Stimulated activated CD4-positive, alpha-beta T cell treated with anti-CD3 and anti-CD28 coated beads, Interleukin-4, amount 100 ng/mL, for 1 hour (primary cell): ENCODE results near the gene CRB1.
"Not testable (repeated sequence)": the region's sequence is repeated elsewhere in the genome, so short reads cannot be mapped to it uniquely, and the experiment has no call there.

Experiments used
- DNase-seq: peaks from one replicate; pipeline ENCODE4 v3.0.0-alpha.2; 2020

Gene CRB1

GRCh38 chr1:197466813-197467212, 198.8 kb downstream of the CRB1 start:
- DNase-seq, result no peak

GRCh38 chr1:197467881-197468280, 199.8 kb downstream of the CRB1 start:
- no peak for DNase-seq

- DNase-seq, result no peak
Observed at GRCh38 chr1:197468543-197469175, 200.6 kb downstream of the CRB1 start.

DNA sequence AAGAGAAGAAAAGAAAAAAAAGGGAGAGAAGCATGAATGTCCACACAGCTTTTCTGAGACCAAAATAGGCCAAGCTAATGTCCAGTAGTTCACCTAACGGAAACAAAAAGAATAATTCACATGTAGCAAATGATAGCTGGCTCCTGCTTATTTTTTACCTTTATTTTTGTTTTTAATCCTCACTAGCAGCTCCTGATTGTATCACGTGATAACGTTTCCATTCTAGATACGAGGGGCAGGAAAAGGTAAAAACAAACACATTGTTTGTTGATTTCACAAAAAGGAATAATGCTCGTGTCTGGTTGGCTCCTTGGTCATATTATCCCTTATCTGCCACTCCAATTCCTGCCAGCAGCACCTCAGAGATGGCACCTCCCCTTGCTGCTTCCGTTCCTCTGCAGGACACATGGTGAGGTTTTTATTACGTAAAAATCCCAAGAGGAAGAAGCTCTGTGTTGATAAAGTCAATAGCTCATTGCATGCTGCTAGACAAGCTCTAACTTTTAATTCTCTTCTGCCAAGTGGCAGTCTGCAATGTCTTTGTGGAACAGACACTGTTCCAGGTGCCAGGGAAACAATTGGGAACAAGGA, 201.7 kb downstream of the CRB1 start:
- DNase-seq, result no peak

GRCh38 chr1:197470330-197470729, 202.3 kb downstream of the CRB1 start:
- no peak for DNase-seq

- no peak for DNase-seq
Observed at GRCh38 chr1:197471248-197471985, 203.4 kb downstream of the CRB1 start.

GRCh38 chr1:197472141-197472540, 204.1 kb downstream of the CRB1 start:
- DNase-seq, result no peak

DNA sequence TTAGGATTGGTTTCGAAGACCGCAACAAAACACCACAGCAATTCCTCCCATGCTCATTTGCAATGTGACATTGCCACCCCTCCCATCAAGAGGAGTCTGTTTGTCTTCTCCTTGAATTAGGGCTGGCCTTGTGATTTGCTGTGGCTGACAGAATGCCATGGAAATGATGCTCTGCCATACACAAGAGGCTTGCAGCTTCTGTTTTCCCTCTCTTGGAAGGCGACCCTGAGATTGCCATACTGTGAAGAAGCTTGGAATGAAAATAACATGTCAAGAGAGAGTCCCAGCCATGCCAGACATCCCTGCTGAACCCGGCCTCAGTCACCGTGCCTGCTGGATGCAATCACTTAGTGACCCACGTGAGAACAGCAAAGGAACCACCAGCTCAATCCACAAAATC, 212.4 kb downstream of the CRB1 start:
- DNase-seq, result no peak

DNA sequence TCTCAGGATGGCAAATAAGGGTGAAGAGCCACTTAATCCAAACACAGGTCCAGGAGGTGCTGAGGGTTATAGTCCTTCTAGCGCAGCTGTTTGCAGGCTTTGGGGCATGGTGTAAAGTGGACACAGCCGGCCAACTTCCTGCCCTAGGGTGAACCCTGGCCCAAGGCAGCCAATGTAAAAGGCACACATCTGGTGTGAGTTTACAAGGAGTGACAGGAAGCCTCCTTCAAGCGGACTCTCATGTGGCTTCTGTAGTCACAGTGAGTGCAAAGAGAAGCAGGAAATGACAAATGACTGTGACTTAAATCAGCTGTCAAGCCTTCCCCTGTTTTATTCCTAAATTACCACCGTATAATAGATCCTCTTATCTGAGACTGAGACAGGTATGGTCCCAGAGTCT, 213.0 kb downstream of the CRB1 start:
- no peak for DNase-seq

DNA sequence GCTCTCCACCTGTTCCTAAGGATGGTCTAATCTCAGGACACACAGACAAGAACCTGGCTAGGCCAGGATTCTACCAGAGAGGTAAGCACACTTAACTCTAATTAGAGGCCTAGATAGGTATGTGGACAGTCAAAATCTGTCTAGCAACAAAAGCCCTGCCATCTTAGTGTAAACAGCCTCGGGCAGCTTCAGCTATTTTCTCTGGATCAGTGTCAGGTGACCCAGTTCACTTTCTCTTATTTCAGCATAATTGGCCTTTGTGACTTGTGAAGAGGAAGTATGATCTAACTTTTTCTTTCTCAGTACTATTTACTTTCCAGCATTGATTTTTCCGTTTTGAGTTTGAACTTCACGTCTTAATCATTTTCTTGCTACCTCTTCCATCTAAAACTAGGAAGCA, 217.7 kb downstream of the CRB1 start:
- DNase-seq, result no peak

DNA sequence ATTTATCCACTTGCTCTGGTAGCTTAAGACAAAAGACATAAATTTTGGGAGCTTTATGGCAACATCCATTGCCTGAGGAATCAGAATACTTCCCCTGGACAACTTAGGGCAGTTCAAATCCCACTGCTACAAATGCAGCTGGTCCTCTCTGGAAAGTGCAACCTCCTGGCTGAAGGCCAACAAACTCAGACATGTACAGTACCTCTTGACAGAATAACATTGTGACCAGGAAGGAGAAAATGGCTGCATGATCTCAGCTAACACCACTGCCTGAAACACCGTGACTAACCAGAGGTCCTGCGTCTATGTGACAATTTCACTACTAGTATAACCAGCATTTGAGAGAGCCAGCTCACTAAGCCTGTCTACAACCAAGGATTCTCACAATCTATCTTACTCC, 218.9 kb downstream of the CRB1 start:
- no peak for DNase-seq

DNA sequence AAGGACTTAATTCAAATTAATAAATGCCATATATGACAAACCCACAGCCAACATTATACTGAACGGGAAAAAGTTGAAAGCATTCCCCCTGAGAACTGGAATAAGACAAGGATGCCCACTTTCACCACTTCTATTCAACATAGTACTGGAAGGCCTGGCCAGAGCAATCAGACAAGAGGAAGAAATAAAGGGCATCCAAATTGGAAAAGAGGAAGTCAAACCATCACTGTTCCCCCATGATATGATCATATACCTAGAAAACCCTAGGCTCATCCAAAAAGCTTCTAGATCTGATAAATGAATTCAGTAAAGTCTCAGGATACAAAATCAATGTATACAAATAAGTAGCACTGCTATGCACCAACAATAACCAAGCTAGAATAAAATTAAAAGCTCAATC, 223.5 kb downstream of the CRB1 start:
- DNase-seq, result not testable (repeated sequence)

DNA sequence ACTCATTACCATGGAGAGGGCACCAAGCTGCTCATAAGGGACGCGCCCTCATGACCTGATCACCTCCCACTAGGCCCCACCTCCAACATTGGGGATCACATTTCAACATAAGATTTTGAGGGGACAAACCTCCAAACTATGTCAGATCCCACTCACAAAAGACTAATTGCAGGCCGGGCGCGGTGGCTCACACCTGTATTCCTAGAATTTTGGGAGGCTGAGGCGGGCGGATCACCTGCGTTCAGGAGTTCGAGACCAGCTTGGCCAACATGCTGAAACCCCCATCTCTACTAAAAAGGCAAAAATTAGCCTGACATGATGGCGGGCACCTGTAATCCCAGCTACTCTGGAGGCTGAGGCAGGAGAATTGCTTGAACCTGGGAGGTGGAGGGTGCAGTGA, 228.7 kb downstream of the CRB1 start:
- no peak for DNase-seq

- no peak for DNase-seq
Observed at GRCh38 chr1:197510691-197511378, 242.8 kb downstream of the CRB1 start.

GRCh38 chr1:197515421-197515820, 247.4 kb downstream of the CRB1 start:
- DNase-seq, result no peak

GRCh38 chr1:197519741-197520334, 251.8 kb downstream of the CRB1 start:
- no peak for DNase-seq

DNA sequence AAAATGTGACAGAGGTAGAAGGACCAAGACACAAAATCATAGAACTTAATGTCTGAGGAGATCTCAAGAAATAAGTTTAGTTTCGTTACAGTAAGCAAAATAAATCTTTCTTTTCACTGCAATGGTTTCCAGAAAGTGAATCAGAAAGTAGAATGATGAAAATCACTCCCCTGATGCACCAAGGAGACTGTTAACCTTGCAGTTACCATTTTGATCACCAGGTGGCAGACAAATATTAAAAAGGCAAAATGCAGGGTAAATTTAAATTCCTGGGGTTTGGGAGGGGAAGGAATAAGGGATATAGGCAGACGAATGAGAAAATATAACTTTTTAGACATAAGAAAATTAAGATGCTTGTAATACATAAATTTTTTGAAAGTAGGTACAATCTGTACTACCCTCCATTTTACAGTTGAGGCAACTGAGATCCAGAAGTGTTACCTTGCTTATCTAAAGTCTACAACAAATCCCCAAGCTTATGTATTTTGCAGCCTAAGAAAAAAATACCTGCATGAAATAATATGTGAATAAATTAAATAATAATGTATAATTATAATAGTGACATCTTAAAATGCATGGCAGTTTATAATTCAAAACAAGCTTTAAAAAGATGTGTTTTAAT, 253.2 kb downstream of the CRB1 start:
- no peak for DNase-seq

- DNase-seq, result no peak
Observed at GRCh38 chr1:197526736-197527371, 258.8 kb downstream of the CRB1 start.
